Measurements from ENCODE around the gene TRIM40. TPM values are rescaled to one million over a fixed set of nuclear protein-coding genes. Genes with fewer than 3 reads are reported as not detected.

The TRIM40 gene
- total and polyA plus RNA-seq, 8 donors = not detected

GRCh38 chr6:30121446-30122366 is 14.2 kb upstream of the TRIM40 start:
- Histone ChIP-seq H3K27me3 (peaks cover 0 to 46% (median 4%) of the 10 kb centered on the region in 3 donors), H3K4me3 (no peak overlapping the region), H3K36me3 (no peaks in the 10 kb centered on the region), H3K9me3 (no peaks in the 10 kb centered on the region), H3K27ac (peak overlapping the region in 2 of 5 donors; percentile 10 to 53), H3K4me1 (no peaks in the 10 kb centered on the region)
- intact Hi-C loops (cut with DNase I; ENCODE audit: low total_unique reads) = no loop called here
- 73 to 85% (median 78%) methylated on average over 10 of the region's 10 CpGs for WGBS, 5 donors
- TF ChIP-seq POLR2A (IDR thresholded peaks at IDR 0.05) = no peak
- no peak for TF ChIP-seq EP300 (IDR thresholded peaks at IDR 0.05)
- no peak for TF ChIP-seq CTCF (IDR thresholded peaks at IDR 0.05)
- no peak for TF ChIP-seq POLR2AphosphoS5 (IDR thresholded peaks at IDR 0.05)
- DNase-seq = no peak

GRCh38 chr6:30122515-30122914 is 13.4 kb upstream of the TRIM40 start:
- Histone ChIP-seq H3K27me3 (peaks cover 0 to 46% (median 6%) of the 10 kb centered on the region in 3 donors), H3K4me3 (no peak overlapping the region), H3K36me3 (no peaks in the 10 kb centered on the region), H3K9me3 (no peaks in the 10 kb centered on the region), H3K4me1 (peaks cover 1 to 6% (median 4%) of the 10 kb centered on the region in 4 donors), H3K27ac (peak overlapping the region in 2 of 5 donors; percentile 23 to 53)
- no peak for TF ChIP-seq CTCF (IDR thresholded peaks at IDR 0.05)
- no peak for TF ChIP-seq POLR2AphosphoS5 (IDR thresholded peaks at IDR 0.05)
- no peak for TF ChIP-seq POLR2A (IDR thresholded peaks at IDR 0.05)
- TF ChIP-seq EP300 (IDR thresholded peaks at IDR 0.05) = no peak
- 24 to 68% (median 57%) methylated on average over 2 of the region's 2 CpGs for WGBS, 5 donors
- peak in 1 of 2 donors; percentile 42 for DNase-seq
- intact Hi-C loops (cut with DNase I; ENCODE audit: low total_unique reads) = no loop called here

GRCh38 chr6:30127238-30128093 is 8.5 kb upstream of the TRIM40 start:
- intact Hi-C loops (cut with DNase I; ENCODE audit: low total_unique reads) = no loop called here
- Histone ChIP-seq H3K4me3 (peak overlapping the region in 2 of 4 donors; percentile 23 to 34), H3K27me3 (peaks cover 11 to 80% (median 47%) of the 10 kb centered on the region in 3 donors), H3K27ac (no peak overlapping the region), H3K4me1 (peaks cover 7 to 24% (median 18%) of the 10 kb centered on the region in 4 donors), H3K36me3 (no peaks in the 10 kb centered on the region), H3K9me3 (no peaks in the 10 kb centered on the region)
- peak in 1 of 2 donors; percentile 33 for DNase-seq
- WGBS, 5 donors = 8 to 18% (median 10%) methylated on average over 35 to 50 of the region's 50 CpGs
- TF ChIP-seq POLR2A (IDR thresholded peaks at IDR 0.05) (no peak), EP300 (IDR thresholded peaks at IDR 0.05) (no peak), POLR2AphosphoS5 (IDR thresholded peaks at IDR 0.05) (no peak), CTCF (IDR thresholded peaks at IDR 0.05) (no peak)
